ENCODE results near the gene SERINC5. TPM values are rescaled to one million over a fixed set of nuclear protein-coding genes. Genes with fewer than 3 reads are reported as not detected.

Gene SERINC5
- total and polyA plus RNA-seq, 2 experiments from 2014 or later, result 5.4 to 11.7 TPM

- H2AFZ ChIP-seq, result no peak overlapping the region
- H3K36me3 ChIP-seq (ENCODE audit: low read depth), result no peaks in the 10 kb centered on the region
- DNase-seq, result no peak
- H3K4me3 ChIP-seq, result no peak overlapping the region
- peaks cover 10% of the 10 kb centered on the region; the same call in 1 of the 2 replicates for H3K27me3 ChIP-seq (replicated peaks; ENCODE audit: insufficient read depth)
- no peaks in the 10 kb centered on the region for H4K20me1 ChIP-seq (ENCODE audit: insufficient read depth)
- 72 to 91% methylated on average over 6 to 8 of the region's 8 CpGs for WGBS, 2 experiments (ENCODE audit: low coverage in 1 of 2, low lambda C conversion rate in 2 of 2, missing lambda C conversion rate in 2 of 2)
- no peaks in the 10 kb centered on the region for H3K9me3 ChIP-seq (ENCODE audit: low read depth)
- H3K9ac ChIP-seq, result no peak overlapping the region
- no peak overlapping the region for H3K27ac ChIP-seq
- H3K4me1 ChIP-seq (ENCODE audit: insufficient read depth), result no peaks in the 10 kb centered on the region
- no peaks in the 10 kb centered on the region for H3F3A ChIP-seq (ENCODE audit: insufficient read depth)
- H3K79me2 ChIP-seq (ENCODE audit: insufficient read depth), result no peaks in the 10 kb centered on the region
- in situ Hi-C loops (cut with MboI), result no loop called here
- H3K4me2 ChIP-seq (ENCODE audit: unreplicated experiment), result no peak overlapping the region
- TF ChIP-seq EZH2 (IDR thresholded peaks at IDR 0.05; ENCODE audit: insufficient read depth, poor library complexity, severe bottlenecking) (no peak), EZH2phosphoT487 (IDR thresholded peaks at IDR 0.05; ENCODE audit: insufficient read depth, low read depth) (no peak)
- H3K9me2 ChIP-seq (ENCODE audit: insufficient read depth), result no peaks in the 10 kb centered on the region
Measured at GRCh38 chr5:80300125-80300524, 44.3 kb upstream of the SERINC5 start.

- Histone ChIP-seq H3K4me3 (no peak overlapping the region), H3K4me2 (ENCODE audit: unreplicated experiment) (no peak overlapping the region), H3K4me1 (ENCODE audit: insufficient read depth) (no peaks in the 10 kb centered on the region), H4K20me1 (ENCODE audit: insufficient read depth) (no peaks in the 10 kb centered on the region), H2AFZ (no peak overlapping the region), H3K27ac (no peak overlapping the region), H3F3A (ENCODE audit: insufficient read depth) (no peaks in the 10 kb centered on the region), H3K9me3 (ENCODE audit: low read depth) (no peaks in the 10 kb centered on the region), H3K36me3 (ENCODE audit: low read depth) (no peaks in the 10 kb centered on the region), H3K27me3 (replicated peaks; ENCODE audit: insufficient read depth) (peaks cover 10% of the 10 kb centered on the region; the same call in 1 of the 2 replicates), H3K79me2 (ENCODE audit: insufficient read depth) (no peaks in the 10 kb centered on the region), H3K9me2 (ENCODE audit: insufficient read depth) (no peaks in the 10 kb centered on the region), H3K9ac (no peak overlapping the region)
- 81 to 84% methylated on average over 8 of the region's 8 CpGs for WGBS, 2 experiments (ENCODE audit: low coverage in 1 of 2, low lambda C conversion rate in 2 of 2, missing lambda C conversion rate in 2 of 2)
- DNase-seq, result no peak
- no peak for TF ChIP-seq EZH2phosphoT487 (IDR thresholded peaks at IDR 0.05; ENCODE audit: insufficient read depth, low read depth)
- TF ChIP-seq EZH2 (IDR thresholded peaks at IDR 0.05; ENCODE audit: insufficient read depth, poor library complexity, severe bottlenecking), result no peak
- in situ Hi-C loops (cut with MboI), result loop anchor here (25.0 kb wide), 1 partner anchor 412 kb away; no protein-coding TSS in a partner anchor
Measured at GRCh38 chr5:80299601-80300000, 43.8 kb upstream of the SERINC5 start.

- in situ Hi-C loops (cut with MboI), result loop anchor here (25.0 kb wide), 1 partner anchor 409 kb away; no protein-coding TSS in a partner anchor
- H3K4me2 ChIP-seq (ENCODE audit: unreplicated experiment), result no peak overlapping the region
Measured at GRCh38 chr5:80296121-80296520, 40.3 kb upstream of the SERINC5 start.

GRCh38 chr5:80291761-80292160 lies 35.9 kb upstream of the SERINC5 start:
- in situ Hi-C loops (cut with MboI), result loop anchor here (25.0 kb wide), 1 partner anchor 404 kb away; no protein-coding TSS in a partner anchor
- TF ChIP-seq EZH2 (IDR thresholded peaks at IDR 0.05; ENCODE audit: insufficient read depth, poor library complexity, severe bottlenecking), result no peak
- 10 to 11% methylated on average over 8 of the region's 8 CpGs for WGBS, 2 experiments (ENCODE audit: low coverage in 1 of 2, low lambda C conversion rate in 2 of 2, missing lambda C conversion rate in 2 of 2)

More at GRCh38 chr5:80296121-80296520, 40.3 kb upstream of the SERINC5 start:
- Histone ChIP-seq H3K9me3 (ENCODE audit: low read depth) (no peaks in the 10 kb centered on the region), H3K79me2 (ENCODE audit: insufficient read depth) (no peaks in the 10 kb centered on the region), H3K36me3 (ENCODE audit: low read depth) (no peaks in the 10 kb centered on the region), H3K9ac (no peak overlapping the region), H2AFZ (no peak overlapping the region), H3K27me3 (replicated peaks; ENCODE audit: insufficient read depth) (peaks cover 14% of the 10 kb centered on the region), H3K4me3 (no peak overlapping the region), H4K20me1 (ENCODE audit: insufficient read depth) (no peaks in the 10 kb centered on the region), H3K4me1 (ENCODE audit: insufficient read depth) (no peaks in the 10 kb centered on the region), H3K9me2 (ENCODE audit: insufficient read depth) (no peaks in the 10 kb centered on the region), H3K27ac (no peak overlapping the region), H3F3A (ENCODE audit: insufficient read depth) (no peaks in the 10 kb centered on the region)
- TF ChIP-seq EZH2 (IDR thresholded peaks at IDR 0.05; ENCODE audit: insufficient read depth, poor library complexity, severe bottlenecking) (no peak), EZH2phosphoT487 (IDR thresholded peaks at IDR 0.05; ENCODE audit: insufficient read depth, low read depth) (no peak)
- DNase-seq, result no peak
- 1 to 3% methylated on average over 6 of the region's 6 CpGs for WGBS, 2 experiments (ENCODE audit: low coverage in 1 of 2, low lambda C conversion rate in 2 of 2, missing lambda C conversion rate in 2 of 2)

More at GRCh38 chr5:80291761-80292160, 35.9 kb upstream of the SERINC5 start:
- Histone ChIP-seq H3K36me3 (ENCODE audit: low read depth) (no peaks in the 10 kb centered on the region), H3K9ac (no peak overlapping the region), H3K27ac (no peak overlapping the region), H3F3A (ENCODE audit: insufficient read depth) (no peaks in the 10 kb centered on the region), H3K9me2 (ENCODE audit: insufficient read depth) (no peaks in the 10 kb centered on the region), H4K20me1 (ENCODE audit: insufficient read depth) (no peaks in the 10 kb centered on the region), H3K4me1 (ENCODE audit: insufficient read depth) (no peaks in the 10 kb centered on the region), H3K79me2 (ENCODE audit: insufficient read depth) (no peaks in the 10 kb centered on the region), H3K9me3 (ENCODE audit: low read depth) (no peaks in the 10 kb centered on the region), H3K27me3 (replicated peaks; ENCODE audit: insufficient read depth) (peaks cover 4% of the 10 kb centered on the region; the same call in 1 of the 2 replicates), H3K4me2 (ENCODE audit: unreplicated experiment) (no peak overlapping the region), H3K4me3 (no peak overlapping the region), H2AFZ (no peak overlapping the region)
- DNase-seq, result no peak
